Middle frontal gyrus (tissue), 1 donor: ENCODE measurements around the gene CYP2W1.
"Not testable (repeated sequence)": the region's sequence is repeated elsewhere in the genome, so short reads cannot be mapped to it uniquely, and the experiment has no call there.

Experiments used
- DNase-seq: peaks from one replicate; pipeline ENCODE4 v3.0.0-alpha.2; 2015; ENCODE audit warnings: low spot score; ENCODE audit errors: extremely low spot score

Gene CYP2W1

DNA sequence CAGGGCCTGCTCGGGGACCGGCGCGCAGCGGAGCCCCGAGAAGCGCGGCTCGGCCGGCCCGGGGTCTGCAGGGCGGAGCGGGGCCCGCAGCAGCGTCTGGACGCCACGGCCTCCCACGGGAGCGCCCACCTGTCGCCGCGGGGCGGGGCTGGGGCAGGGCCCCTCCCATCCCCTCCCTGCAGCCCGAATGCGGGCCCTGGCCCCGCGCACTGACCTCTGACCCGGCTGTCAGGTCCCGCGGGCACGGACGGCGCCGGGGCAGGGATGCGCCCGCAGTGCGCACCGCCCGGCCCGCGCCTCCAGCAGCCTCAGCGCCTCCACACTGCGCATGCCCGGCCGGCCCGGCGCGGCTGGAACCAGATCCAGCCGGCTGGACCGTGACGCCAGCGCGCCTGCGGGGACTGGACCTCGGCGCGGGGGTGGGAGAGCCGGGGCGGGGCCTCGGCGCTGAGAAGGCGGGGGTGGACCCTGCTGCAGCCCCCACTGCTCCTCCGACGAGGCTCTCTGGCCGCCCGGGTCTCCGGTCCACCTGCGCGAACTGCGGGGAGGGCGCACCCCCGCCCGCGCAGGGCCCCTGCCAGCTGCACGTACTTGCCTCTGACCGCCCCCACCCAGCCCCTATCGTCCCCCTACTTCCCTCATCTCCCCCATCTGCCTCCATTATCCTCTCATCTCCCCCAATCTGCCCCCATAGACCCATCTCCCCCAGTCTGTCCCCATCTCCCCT lies 45.2 kb downstream of the CYP2W1 start:
- DNase-seq, result peak; percentile 79

DNA sequence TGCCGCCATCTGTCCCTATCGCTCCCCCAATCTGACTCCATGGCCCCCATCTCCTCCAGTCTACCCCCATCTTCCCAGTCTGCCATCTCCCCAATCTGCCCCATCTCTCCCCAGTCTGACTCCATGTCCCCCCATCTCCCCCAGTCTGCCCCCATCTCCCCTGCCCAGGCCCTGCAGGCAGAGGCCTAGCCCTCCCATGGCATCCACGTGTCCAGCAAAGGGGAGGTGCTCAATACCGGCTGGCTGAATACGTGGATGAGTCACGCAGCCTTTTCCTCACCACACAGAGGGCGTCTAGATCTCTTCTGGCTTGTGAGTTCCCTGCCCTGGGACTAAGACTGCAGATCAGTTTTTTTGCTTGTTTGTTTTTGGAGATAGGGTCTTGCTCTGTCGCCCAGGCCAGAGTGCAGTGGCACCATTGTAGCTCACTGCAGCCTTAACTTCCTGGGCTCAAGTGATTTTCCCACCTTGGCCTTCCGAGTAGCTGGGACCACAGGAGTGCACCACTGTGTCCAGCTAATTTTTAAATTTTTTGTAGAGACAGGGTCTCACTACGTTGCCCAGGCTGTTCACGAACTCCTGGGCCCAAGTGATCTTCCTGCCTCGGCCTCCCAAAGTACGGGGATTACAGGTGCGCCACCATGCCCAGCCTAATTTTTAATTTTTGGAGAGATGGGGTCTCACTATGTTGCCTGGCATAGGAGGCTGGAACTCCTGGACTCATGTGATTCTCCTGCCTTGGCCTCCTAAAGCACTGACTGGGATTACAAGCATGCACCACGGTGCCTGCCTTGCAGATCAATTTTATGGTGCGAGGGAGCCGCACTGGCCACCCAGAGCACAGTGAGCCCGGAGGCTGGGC lies 46.0 kb downstream of the CYP2W1 start:
- DNase-seq, result peak; percentile 67

GRCh38 chr7:1029637-1030443 lies 46.9 kb downstream of the CYP2W1 start:
- DNase-seq, result no peak

GRCh38 chr7:1030444-1031070 lies 47.6 kb downstream of the CYP2W1 start:
- no peak for DNase-seq

GRCh38 chr7:1031716-1032455 lies 48.9 kb downstream of the CYP2W1 start:
- no peak for DNase-seq

- no peak for DNase-seq
These were observed 49.7 kb downstream of the CYP2W1 start for GRCh38 chr7:1032536-1033181.

DNA sequence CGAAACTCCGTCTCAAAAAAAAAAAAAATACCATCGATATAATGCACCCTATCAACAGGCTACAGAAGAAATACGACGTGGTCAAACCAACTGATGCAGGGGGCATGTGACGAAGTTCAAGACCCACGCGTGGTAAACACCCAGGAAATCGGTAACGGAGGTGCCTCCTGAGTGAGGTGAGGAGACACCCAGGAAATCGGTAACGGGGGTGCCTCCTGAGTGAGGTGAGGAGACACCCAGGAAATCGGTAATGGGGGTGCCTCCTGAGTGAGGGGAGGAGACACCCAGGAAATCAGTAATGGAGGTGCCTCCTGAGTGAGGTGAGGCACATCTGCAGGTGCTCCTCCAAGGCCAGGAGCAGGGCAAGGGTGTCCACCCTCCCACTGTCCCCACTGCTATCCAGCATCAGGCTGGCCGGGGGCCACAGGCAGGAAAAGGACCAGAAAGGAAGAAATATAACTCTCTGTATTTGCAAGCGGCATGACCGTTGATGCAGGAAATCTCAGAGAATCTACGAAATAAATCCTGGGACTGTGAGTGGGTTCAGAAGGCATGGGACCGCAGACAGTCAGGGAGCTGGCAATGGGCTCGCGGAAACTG lies 50.7 kb downstream of the CYP2W1 start:
- DNase-seq, result no peak

- DNase-seq, result not testable (repeated sequence)
These were observed 51.8 kb downstream of the CYP2W1 start for GRCh38 chr7:1034769-1035168.

DNA sequence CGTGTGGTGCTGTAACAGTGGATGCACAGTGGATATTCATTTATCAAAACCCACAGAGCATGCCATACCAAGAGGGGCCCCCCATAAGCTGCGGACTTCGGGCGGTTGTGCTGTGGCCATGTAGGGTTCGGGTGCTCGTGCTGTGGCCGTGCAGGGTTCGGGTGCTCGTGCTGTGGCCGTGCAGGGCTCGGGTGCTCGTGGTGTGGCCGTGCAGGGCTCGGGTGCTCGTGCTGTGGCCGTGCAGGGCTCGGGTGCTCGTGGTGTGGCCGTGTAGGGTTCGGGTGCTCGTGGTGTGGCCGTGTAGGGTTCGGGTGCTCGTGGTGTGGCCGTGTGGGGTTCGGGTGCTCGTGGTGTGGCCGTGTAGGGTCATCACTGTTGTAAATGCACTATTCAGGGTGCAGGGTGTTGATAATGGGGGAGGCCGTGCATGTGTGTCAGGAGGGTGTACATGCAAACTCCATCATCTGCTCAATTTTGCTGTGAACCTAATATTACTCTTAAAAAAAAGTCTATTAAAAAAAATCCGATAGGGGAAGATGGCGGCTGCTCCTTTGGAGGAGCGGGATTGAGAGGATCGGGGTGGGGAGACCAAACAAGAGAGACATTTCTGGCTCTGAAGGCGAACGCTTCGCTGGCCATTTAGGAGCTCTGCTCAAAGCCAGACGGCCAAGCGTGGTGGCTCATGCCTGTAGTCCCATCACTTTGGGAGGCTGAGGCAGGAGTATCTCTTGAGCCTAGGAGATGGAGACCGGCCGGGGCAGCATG lies 53.4 kb downstream of the CYP2W1 start:
- DNase-seq, result not testable (repeated sequence)
